GM23338 (cell line): ENCODE data around the gene PTOV1. TPM values are rescaled to one million over a fixed set of nuclear protein-coding genes. Genes with fewer than 3 reads are reported as not detected.

Source experiments
- ATAC-seq: fragments of 200-7000 bp; cut with Tn5 transposase; 3 replicates; pipeline ENCODE4 v1.9.1; 2020
- DNase-seq: peaks from one replicate; pipeline ENCODE4 v3.0.0-alpha.2; 2015; ENCODE audit warnings: low spot score
- H2AFZ ChIP-seq: fragments of 200-600 bp; sonication (generic); 2 replicates; pipeline ENCODE4 v1.8.0; 2016; ENCODE audit warnings: antibody characterized with exemption, mild to moderate bottlenecking, moderate library complexity
- H3F3A ChIP-seq: fragments of 200-600 bp; sonication (generic); replicated peaks from 2 replicates; pipeline ENCODE4 v1.8.0; 2017; ENCODE audit warnings: antibody characterized with exemption, mixed run types, low read depth
- H3K27ac ChIP-seq: fragments of 200-600 bp; sonication (generic); 2 replicates; pipeline ENCODE4 v1.6.1; 2016; ENCODE audit warnings: low read depth
- H3K27me3 ChIP-seq: fragments of 200-600 bp; sonication (generic); 2 replicates; pipeline ENCODE4 v1.8.0; 2016; ENCODE audit warnings: mild to moderate bottlenecking, mixed run types, moderate library complexity; ENCODE audit not compliant: insufficient read depth
- H3K36me3 ChIP-seq: fragments of 200-600 bp; sonication (generic); 2 replicates; pipeline ENCODE4 v1.8.0; 2016; ENCODE audit warnings: mild to moderate bottlenecking; ENCODE audit not compliant: insufficient read depth
- H3K4me1 ChIP-seq: fragments of 200-600 bp; sonication (generic); 2 replicates; pipeline ENCODE4 v1.8.0; 2016; ENCODE audit warnings: mild to moderate bottlenecking, moderate library complexity; ENCODE audit not compliant: insufficient read depth
- H3K4me2 ChIP-seq: fragments of 200-600 bp; sonication (generic); 2 replicates; pipeline ENCODE4 v1.7.1; 2017; ENCODE audit warnings: mixed run types
- H3K4me3 ChIP-seq: fragments of 200-600 bp; sonication (generic); 2 replicates; pipeline ENCODE4 v1.6.1; 2016; ENCODE audit warnings: mixed run types
- H3K79me2 ChIP-seq: fragments of 200-600 bp; sonication (generic); replicated peaks from 2 replicates; pipeline ENCODE4 v1.8.0; 2017; ENCODE audit warnings: mild to moderate bottlenecking; ENCODE audit not compliant: insufficient read depth
- H3K9me2 ChIP-seq: fragments of 200-600 bp; sonication (generic); 2 replicates; pipeline ENCODE4 v1.8.0; 2017; ENCODE audit not compliant: insufficient read depth
- H4K20me1 ChIP-seq: fragments of 200-600 bp; sonication (generic); replicated peaks from 2 replicates; pipeline ENCODE4 v1.8.0; 2017; ENCODE audit warnings: mild to moderate bottlenecking; ENCODE audit not compliant: insufficient read depth
- H3K27ac Mint-ChIP-seq: 2 replicates; pipeline ENCODE4 v1.8.0; 2020; ENCODE audit warnings: inconsistent platforms, mild to moderate bottlenecking, moderate library complexity, mixed read lengths
- H3K27me3 Mint-ChIP-seq: 3 replicates; pipeline ENCODE4 v1.8.0; 2022; ENCODE audit warnings: low read depth, mild to moderate bottlenecking, moderate library complexity, mixed read lengths, inconsistent platforms; ENCODE audit not compliant: insufficient read depth, poor library complexity
- H3K36me3 Mint-ChIP-seq: 3 replicates; pipeline ENCODE4 v1.8.0; 2021; ENCODE audit warnings: low read depth, mild to moderate bottlenecking, inconsistent platforms, moderate library complexity, mixed read lengths
- H3K4me1 Mint-ChIP-seq: 3 replicates; pipeline ENCODE4 v1.8.0; 2020; ENCODE audit warnings: mild to moderate bottlenecking, inconsistent platforms, mixed read lengths
- H3K4me3 Mint-ChIP-seq: 3 replicates; pipeline ENCODE4 v1.8.0; 2021; ENCODE audit warnings: moderate library complexity, mild to moderate bottlenecking, inconsistent platforms, mixed read lengths
- H3K9me3 Mint-ChIP-seq: 3 replicates; pipeline ENCODE4 v1.8.0; 2020; ENCODE audit warnings: moderate library complexity, mild to moderate bottlenecking, inconsistent platforms, mixed read lengths
- EZH2 ChIP-seq: fragments of 200-600 bp; sonication (generic); IDR thresholded peaks from one replicate; pipeline ENCODE4 v1.8.0; 2017; ENCODE audit warnings: antibody characterized with exemption, mild to moderate bottlenecking, low read depth; ENCODE audit not compliant: unreplicated experiment
- NANOG ChIP-seq: IDR thresholded peaks from 2 replicates; pipeline ENCODE4 v1.6.1; 2016; ENCODE audit warnings: antibody characterized with exemption, borderline replicate concordance
- ZNF462 ChIP-seq: fragments of 250-450 bp; sonication (Bioruptor Pico); IDR thresholded peaks from 2 replicates; pipeline ENCODE4 v1.5.0; 2020; ENCODE audit warnings: mild to moderate bottlenecking, moderate library complexity
- polyA plus RNA-seq: library from polyadenylated mRNA; unstranded; fragments of >200 nt; fragmentation: Nextera tagmentation; extraction: Ambion mirVana; gene quantifications from 2 replicates; pipeline ENCODE4 v1.2.1, GENCODE V29; 2016
- total RNA-seq: library from RNA; depleted of rRNA; stranded (reverse); fragments of >200 nt; shearing (Covaris generic); gene quantifications from 2 replicates; pipeline ENCODE4 v1.2.3, GENCODE V29; 2014
- TF ChIP-seq, protein P1 (sequence below): IDR thresholded peaks from one replicate; pipeline ENCODE4 v1.6.1; 2018; ENCODE audit warnings: antibody characterized with exemption; ENCODE audit not compliant: unreplicated experiment
- TF ChIP-seq, protein P2 (sequence below): IDR thresholded peaks from 2 replicates; pipeline ENCODE4 v1.6.1; 2016; ENCODE audit warnings: antibody characterized with exemption
- TF ChIP-seq, protein P3 (sequence below), 2 experiments: fragments of 200-600 bp in 1 of 2; sonication (generic) in 1 of 2; conservative IDR thresholded peaks; 2 replicates each; pipeline versions ENCODE4 v1.5.1 to v1.6.1; 2016 to 2017; ENCODE audit warnings: antibody characterized with exemption in 2 of 2, low read depth in 2 of 2, mild to moderate bottlenecking in 2 of 2, moderate library complexity in 1 of 2

The PTOV1 gene
- total and polyA plus RNA-seq, 2 experiments from 2014 or later = 188 to 209 TPM

DNA sequence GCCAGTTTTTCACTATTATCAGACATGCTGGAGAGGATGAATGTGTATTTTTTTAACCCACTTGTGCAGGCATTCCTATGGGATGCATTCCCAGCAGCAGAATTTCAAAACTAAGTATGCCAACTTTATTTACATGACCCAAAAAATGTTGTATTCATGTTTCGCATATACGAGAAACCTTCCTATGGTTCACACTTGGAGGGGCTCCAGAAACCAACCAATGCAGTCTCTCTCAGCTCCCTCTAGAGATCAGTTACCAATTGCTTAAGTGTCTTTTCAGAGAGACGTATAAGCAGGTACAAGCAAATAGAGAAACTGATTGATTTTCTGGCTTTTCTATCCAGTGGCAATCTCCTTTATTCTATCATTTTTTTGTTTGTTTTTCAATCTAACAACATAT is 5.5 kb upstream of the PTOV1 start:
- H3K4me3 ChIP-seq = no peak overlapping the region
- H3K36me3 ChIP-seq = no peaks in the 10 kb centered on the region
- Mint-ChIP-seq H3K4me1 (peaks cover 13% of the 10 kb centered on the region), H3K4me3 (no peak overlapping the region), H3K36me3 (peaks cover 21% of the 10 kb centered on the region), H3K27ac (no peak overlapping the region), H3K27me3 (peaks cover 11% of the 10 kb centered on the region), H3K9me3 (peaks cover 10% of the 10 kb centered on the region; the same call in 2 of the 3 replicates)
- 0 out of 2 replicates have a peak, but pooled peaks cover 7% of the 10 kb centered on the region for H3F3A ChIP-seq
- no peak overlapping the region for H3K4me2 ChIP-seq
- 0 out of 2 replicates have a peak, but pooled peaks cover 3% of the 10 kb centered on the region for H3K9me2 ChIP-seq
- H4K20me1 ChIP-seq = peaks cover 20% of the 10 kb centered on the region
- peaks cover 5% of the 10 kb centered on the region; the same call in 1 of the 2 replicates for H3K4me1 ChIP-seq
- no peak overlapping the region for H2AFZ ChIP-seq
- 0 out of 2 replicates have a peak, but pooled peaks cover 12% of the 10 kb centered on the region for H3K79me2 ChIP-seq
- DNase-seq (no peak), ATAC-seq (no peak)
- H3K27ac ChIP-seq = no peak overlapping the region
- H3K27me3 ChIP-seq = no peaks in the 10 kb centered on the region
- TF ChIP-seq, protein P1, sequence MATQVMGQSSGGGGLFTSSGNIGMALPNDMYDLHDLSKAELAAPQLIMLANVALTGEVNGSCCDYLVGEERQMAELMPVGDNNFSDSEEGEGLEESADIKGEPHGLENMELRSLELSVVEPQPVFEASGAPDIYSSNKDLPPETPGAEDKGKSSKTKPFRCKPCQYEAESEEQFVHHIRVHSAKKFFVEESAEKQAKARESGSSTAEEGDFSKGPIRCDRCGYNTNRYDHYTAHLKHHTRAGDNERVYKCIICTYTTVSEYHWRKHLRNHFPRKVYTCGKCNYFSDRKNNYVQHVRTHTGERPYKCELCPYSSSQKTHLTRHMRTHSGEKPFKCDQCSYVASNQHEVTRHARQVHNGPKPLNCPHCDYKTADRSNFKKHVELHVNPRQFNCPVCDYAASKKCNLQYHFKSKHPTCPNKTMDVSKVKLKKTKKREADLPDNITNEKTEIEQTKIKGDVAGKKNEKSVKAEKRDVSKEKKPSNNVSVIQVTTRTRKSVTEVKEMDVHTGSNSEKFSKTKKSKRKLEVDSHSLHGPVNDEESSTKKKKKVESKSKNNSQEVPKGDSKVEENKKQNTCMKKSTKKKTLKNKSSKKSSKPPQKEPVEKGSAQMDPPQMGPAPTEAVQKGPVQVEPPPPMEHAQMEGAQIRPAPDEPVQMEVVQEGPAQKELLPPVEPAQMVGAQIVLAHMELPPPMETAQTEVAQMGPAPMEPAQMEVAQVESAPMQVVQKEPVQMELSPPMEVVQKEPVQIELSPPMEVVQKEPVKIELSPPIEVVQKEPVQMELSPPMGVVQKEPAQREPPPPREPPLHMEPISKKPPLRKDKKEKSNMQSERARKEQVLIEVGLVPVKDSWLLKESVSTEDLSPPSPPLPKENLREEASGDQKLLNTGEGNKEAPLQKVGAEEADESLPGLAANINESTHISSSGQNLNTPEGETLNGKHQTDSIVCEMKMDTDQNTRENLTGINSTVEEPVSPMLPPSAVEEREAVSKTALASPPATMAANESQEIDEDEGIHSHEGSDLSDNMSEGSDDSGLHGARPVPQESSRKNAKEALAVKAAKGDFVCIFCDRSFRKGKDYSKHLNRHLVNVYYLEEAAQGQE = no peak
- TF ChIP-seq, protein P2, sequence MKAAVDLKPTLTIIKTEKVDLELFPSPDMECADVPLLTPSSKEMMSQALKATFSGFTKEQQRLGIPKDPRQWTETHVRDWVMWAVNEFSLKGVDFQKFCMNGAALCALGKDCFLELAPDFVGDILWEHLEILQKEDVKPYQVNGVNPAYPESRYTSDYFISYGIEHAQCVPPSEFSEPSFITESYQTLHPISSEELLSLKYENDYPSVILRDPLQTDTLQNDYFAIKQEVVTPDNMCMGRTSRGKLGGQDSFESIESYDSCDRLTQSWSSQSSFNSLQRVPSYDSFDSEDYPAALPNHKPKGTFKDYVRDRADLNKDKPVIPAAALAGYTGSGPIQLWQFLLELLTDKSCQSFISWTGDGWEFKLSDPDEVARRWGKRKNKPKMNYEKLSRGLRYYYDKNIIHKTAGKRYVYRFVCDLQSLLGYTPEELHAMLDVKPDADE = no peak
- TF ChIP-seq, protein P3, sequence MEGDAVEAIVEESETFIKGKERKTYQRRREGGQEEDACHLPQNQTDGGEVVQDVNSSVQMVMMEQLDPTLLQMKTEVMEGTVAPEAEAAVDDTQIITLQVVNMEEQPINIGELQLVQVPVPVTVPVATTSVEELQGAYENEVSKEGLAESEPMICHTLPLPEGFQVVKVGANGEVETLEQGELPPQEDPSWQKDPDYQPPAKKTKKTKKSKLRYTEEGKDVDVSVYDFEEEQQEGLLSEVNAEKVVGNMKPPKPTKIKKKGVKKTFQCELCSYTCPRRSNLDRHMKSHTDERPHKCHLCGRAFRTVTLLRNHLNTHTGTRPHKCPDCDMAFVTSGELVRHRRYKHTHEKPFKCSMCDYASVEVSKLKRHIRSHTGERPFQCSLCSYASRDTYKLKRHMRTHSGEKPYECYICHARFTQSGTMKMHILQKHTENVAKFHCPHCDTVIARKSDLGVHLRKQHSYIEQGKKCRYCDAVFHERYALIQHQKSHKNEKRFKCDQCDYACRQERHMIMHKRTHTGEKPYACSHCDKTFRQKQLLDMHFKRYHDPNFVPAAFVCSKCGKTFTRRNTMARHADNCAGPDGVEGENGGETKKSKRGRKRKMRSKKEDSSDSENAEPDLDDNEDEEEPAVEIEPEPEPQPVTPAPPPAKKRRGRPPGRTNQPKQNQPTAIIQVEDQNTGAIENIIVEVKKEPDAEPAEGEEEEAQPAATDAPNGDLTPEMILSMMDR (conservative IDR thresholded peaks at IDR 0.05; ENCODE audit: low read depth in 2 of 2) = no peak
- TF ChIP-seq ZNF462 (CRISPR knock-in tag) = no peak
- no peak for TF ChIP-seq EZH2
- TF ChIP-seq NANOG = no peak
